Thyroid gland (tissue), 4 donors: ENCODE results near the gene HSD17B10. TPM values are rescaled to one million over a fixed set of nuclear protein-coding genes. Genes with fewer than 3 reads are reported as not detected.
A peak's percentile ranks its signal among the peaks of the same experiment; 100 is the strongest.
"Not testable (repeated sequence)": the region's sequence is repeated elsewhere in the genome, so short reads cannot be mapped to it uniquely, and the experiment has no call there.

Experiments used
- DNase-seq, 2 donors: peaks; one replicate each; pipeline ENCODE4 v3.0.0-alpha.2; 2019
- H3K27ac ChIP-seq, 3 donors: fragments of 200-600 bp; sonication (generic); 1 replicate in 2 of 3; 2 replicates in 1 of 3; pipeline ENCODE4 v1.5.1; 2016 to 2019; ENCODE audit warnings: mild to moderate bottlenecking in 1 of 3, moderate library complexity in 1 of 3
- H3K27me3 ChIP-seq: fragments of 200-600 bp; sonication (generic); one replicate; pipeline ENCODE4 v1.5.1; 2019
- H3K36me3 ChIP-seq, 2 donors: fragments of 200-600 bp; sonication (generic); one replicate each; pipeline ENCODE4 v1.5.1; 2016 to 2019
- H3K4me1 ChIP-seq, 2 donors: fragments of 200-600 bp; sonication (generic); one replicate each; pipeline ENCODE4 v1.5.1; 2017 to 2019
- H3K4me3 ChIP-seq, 3 donors: fragments of 200-600 bp; sonication (generic); replicated peaks in 1 of 3; 1 replicate in 2 of 3; 2 replicates in 1 of 3; pipeline ENCODE4 v1.5.1; 2016; ENCODE audit warnings: mild to moderate bottlenecking in 1 of 3
- H3K9me3 ChIP-seq: fragments of 200-600 bp; sonication (generic); one replicate; pipeline ENCODE4 v1.5.1; 2017
- POLR2A ChIP-seq, 2 donors: fragments of 450-650 bp; IDR thresholded peaks; one replicate each; pipeline ENCODE4 v1.6.1; 2017; ENCODE audit warnings: antibody characterized with exemption in 2 of 2, mild to moderate bottlenecking in 2 of 2, moderate library complexity in 1 of 2
- WGBS, 2 donors: methylation state at CpG; one replicate each; pipeline ENCODE4 v1.1.5; 2017; 5-methylcytosine and 5-hydroxymethylcytosine counted together
- intact Hi-C: fragments of 100-400 bp; cut with DNase I; formaldehyde crosslinking; loops from one replicate; pipeline ENCODE4 v1.15.1; 2023
- total RNA-seq, 4 donors: library from RNA; depleted of rRNA; stranded (reverse); fragments of >200 nt; gene quantifications; one replicate each; pipeline ENCODE4 v1.2.3, GENCODE V29; 2016
- TF ChIP-seq, protein P1 (sequence below), 6 experiments: fragments of 200-600 bp in 3 of 6; fragments of 450-650 bp in 3 of 6; sonication (generic) in 3 of 6; IDR thresholded peaks; one replicate each; pipeline ENCODE4 v1.5.1; 2016 to 2019; ENCODE audit warnings: antibody characterized with exemption in 6 of 6, mild to moderate bottlenecking in 2 of 6, inconsistent platforms in 1 of 6, moderate library complexity in 1 of 6

HSD17B10 gene
- total RNA-seq, 4 donors from 2014 or later = 88.8 to 122 (median 104) TPM

DNA sequence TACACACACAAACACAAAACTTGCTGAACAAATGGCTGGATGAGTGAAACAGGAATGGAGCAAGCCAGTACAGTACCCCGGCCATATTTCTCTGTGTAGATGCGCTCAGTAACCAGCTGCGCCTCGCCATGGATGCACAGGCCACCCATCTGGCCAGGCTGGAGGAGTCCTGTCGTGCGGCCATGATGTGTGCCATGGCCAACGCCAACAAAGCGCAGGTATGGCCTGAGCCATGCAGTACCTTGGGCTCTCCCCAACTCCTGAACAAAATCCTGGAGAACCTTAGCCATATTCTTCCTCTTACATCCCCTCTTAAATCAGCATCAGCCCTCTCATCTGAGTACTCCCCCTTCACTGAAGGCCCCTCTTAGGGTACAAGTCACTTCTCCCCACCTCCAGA is 4.4 kb downstream of the HSD17B10 start:
- Histone ChIP-seq H3K9me3 (no peaks in the 10 kb centered on the region), H3K27ac (no peak overlapping the region), H3K36me3 (peaks cover 0 to 8% of the 10 kb centered on the region in 2 donors), H3K4me3 (no peak overlapping the region), H3K27me3 (no peaks in the 10 kb centered on the region), H3K4me1 (peaks cover 0 to 2% of the 10 kb centered on the region in 2 donors)
- WGBS, 2 donors = 88 to 100% methylated on average over 1 to 8 of the region's 8 CpGs
- DNase-seq = no peak
- no peak for TF ChIP-seq POLR2A (IDR thresholded peaks at IDR 0.05)
- TF ChIP-seq, protein P1, sequence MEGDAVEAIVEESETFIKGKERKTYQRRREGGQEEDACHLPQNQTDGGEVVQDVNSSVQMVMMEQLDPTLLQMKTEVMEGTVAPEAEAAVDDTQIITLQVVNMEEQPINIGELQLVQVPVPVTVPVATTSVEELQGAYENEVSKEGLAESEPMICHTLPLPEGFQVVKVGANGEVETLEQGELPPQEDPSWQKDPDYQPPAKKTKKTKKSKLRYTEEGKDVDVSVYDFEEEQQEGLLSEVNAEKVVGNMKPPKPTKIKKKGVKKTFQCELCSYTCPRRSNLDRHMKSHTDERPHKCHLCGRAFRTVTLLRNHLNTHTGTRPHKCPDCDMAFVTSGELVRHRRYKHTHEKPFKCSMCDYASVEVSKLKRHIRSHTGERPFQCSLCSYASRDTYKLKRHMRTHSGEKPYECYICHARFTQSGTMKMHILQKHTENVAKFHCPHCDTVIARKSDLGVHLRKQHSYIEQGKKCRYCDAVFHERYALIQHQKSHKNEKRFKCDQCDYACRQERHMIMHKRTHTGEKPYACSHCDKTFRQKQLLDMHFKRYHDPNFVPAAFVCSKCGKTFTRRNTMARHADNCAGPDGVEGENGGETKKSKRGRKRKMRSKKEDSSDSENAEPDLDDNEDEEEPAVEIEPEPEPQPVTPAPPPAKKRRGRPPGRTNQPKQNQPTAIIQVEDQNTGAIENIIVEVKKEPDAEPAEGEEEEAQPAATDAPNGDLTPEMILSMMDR (IDR thresholded peaks at IDR 0.05) = no peak
- intact Hi-C loops = loop anchor here (10.0 kb wide), 1 partner anchor 205 kb away; the partner anchor contains the start of gene KDM5C

DNA sequence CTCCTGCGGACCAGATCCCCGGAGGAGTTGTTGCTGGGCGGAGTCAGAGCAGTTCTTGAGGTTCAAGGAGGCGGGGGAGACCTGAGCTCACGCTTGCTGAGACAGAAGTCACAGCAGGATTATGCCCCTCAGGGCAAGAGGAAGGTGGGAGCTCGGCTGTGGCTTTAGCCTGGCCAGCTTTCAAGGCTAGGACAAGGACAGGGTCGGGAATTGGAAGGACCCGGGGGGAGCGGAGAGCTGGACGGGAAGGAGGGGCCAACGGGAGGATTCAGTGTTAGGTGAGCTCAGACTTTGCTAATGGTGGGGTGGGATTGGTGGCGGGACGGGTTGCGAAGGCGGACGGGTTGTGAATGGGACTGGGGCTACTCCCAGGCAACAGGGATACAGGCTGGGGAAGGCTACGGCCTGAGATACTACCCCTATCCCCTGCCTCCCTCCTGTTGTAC is 11.3 kb downstream of the HSD17B10 start, which contains the start of gene RIBC1:
Gene RIBC1, plus strand, starts transcription at position 13 of the 446 bp plus-strand sequence. CDS start 3,404 bp downstream, outside the sequence.
- WGBS, 2 donors = 0% methylated on average over 5 to 10 of the region's 17 CpGs
- no peak for DNase-seq

GRCh38 chrX:53422086-53422860 is 11.9 kb downstream of the HSD17B10 start, which contains the start of gene SMC1A:
TSS of gene SMC1A (minus strand) at chrX:53422654. CDS start at chrX:53422600, 54 bp downstream.
- Histone ChIP-seq H3K9me3 (no peaks in the 10 kb centered on the region), H3K4me3 (peak within 1 kb of the TSS in 2 of 3 donors; percentile 59 to 60), H3K4me1 (peaks cover 8 to 20% of the 10 kb centered on the region in 2 donors), H3K27ac (peak within 1 kb of the TSS; percentile 78 to 87 (median 78)), H3K36me3 (no peaks in the 10 kb centered on the region), H3K27me3 (no peaks in the 10 kb centered on the region)
- no CpG with 5 or more reads among the region's 75 CpGs for WGBS, 2 donors
- intact Hi-C loops = loop anchor here (10.0 kb wide), 1 partner anchor 197 kb away; the partner anchor contains the start of gene KDM5C
- peak in 1 of 2 donors; percentile 70 for TF ChIP-seq POLR2A (IDR thresholded peaks at IDR 0.05)
- TF ChIP-seq, protein P1 (IDR thresholded peaks at IDR 0.05) = no peak
- peak; percentile 96 to 97 for DNase-seq

More for the DNA sequence above, 11.3 kb downstream of the HSD17B10 start, which contains the start of gene RIBC1:
- Histone ChIP-seq H3K4me1 (peaks cover 8 to 20% of the 10 kb centered on the region in 2 donors), H3K4me3 (peak within 1 kb of the TSS in 2 of 3 donors; percentile 59 to 60), H3K9me3 (no peaks in the 10 kb centered on the region), H3K27ac (peak within 1 kb of the TSS; percentile 78 to 87 (median 78)), H3K36me3 (no peaks in the 10 kb centered on the region), H3K27me3 (no peaks in the 10 kb centered on the region)
- TF ChIP-seq, protein P1 (IDR thresholded peaks at IDR 0.05) = no peak
- no peak for TF ChIP-seq POLR2A (IDR thresholded peaks at IDR 0.05)
- intact Hi-C loops = loop anchor here (10.0 kb wide), 1 partner anchor 198 kb away; the partner anchor contains the start of gene KDM5C

- Histone ChIP-seq H3K4me1 (peaks cover 8 to 20% of the 10 kb centered on the region in 2 donors), H3K27me3 (no peaks in the 10 kb centered on the region), H3K27ac (peak overlapping the region; percentile 78 to 87 (median 78)), H3K36me3 (no peaks in the 10 kb centered on the region), H3K4me3 (peak overlapping the region in 2 of 3 donors; percentile 59 to 60), H3K9me3 (no peaks in the 10 kb centered on the region)
- no peak for TF ChIP-seq POLR2A (IDR thresholded peaks at IDR 0.05)
- WGBS, 2 donors = 0 to 1% methylated on average over 10 to 12 of the region's 15 CpGs
- no peak for DNase-seq
- intact Hi-C loops = loop anchor here (10.0 kb wide), 1 partner anchor 197 kb away; the partner anchor contains the start of gene KDM5C
Observed at GRCh38 chrX:53421772-53422085, 12.4 kb downstream of the HSD17B10 start.

- 41% methylated on average over 2 of the region's 2 CpGs; no CpG with 5 or more reads in 1 of the 2 donors for WGBS, 2 donors
- TF ChIP-seq, protein P1 (IDR thresholded peaks at IDR 0.05) = no peak
- no peak for TF ChIP-seq POLR2A (IDR thresholded peaks at IDR 0.05)
- Histone ChIP-seq H3K4me3 (no peak overlapping the region), H3K27me3 (no peaks in the 10 kb centered on the region), H3K36me3 (no peaks in the 10 kb centered on the region), H3K27ac (no peak overlapping the region), H3K9me3 (no peaks in the 10 kb centered on the region), H3K4me1 (peaks cover 8 to 20% of the 10 kb centered on the region in 2 donors)
- intact Hi-C loops = loop anchor here (10.0 kb wide), 1 partner anchor 196 kb away; the partner anchor contains the start of gene KDM5C
- no peak for DNase-seq
Observed at GRCh38 chrX:53421125-53421524, 13.0 kb downstream of the HSD17B10 start.

DNA sequence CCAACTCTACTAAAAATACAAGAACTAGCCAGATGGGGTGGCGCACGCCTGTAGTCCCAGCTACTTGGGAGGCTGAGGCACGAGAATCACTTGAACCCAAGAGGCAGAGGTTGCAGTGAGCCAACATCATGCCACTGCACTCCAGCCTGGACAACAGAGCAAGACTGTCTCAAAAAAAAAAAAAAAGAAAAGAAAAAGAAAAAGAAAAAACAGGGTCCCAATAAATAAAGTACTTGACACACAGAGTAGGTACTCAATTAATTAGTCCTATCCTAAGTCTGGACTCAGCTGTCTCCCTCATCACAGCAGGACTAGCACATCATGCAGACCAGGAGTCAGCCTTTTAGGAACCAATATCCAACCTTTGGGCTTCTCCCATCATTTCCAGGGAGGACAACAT is 13.8 kb downstream of the HSD17B10 start:
- H3K27me3 ChIP-seq, DNase-seq, H3K27ac ChIP-seq, H3K36me3 ChIP-seq, H3K4me3 ChIP-seq, H3K9me3 ChIP-seq: not testable (repeated sequence)
- intact Hi-C loops = loop anchor here (10.0 kb wide), 1 partner anchor 196 kb away; the partner anchor contains the start of gene KDM5C
- WGBS, 2 donors = 91 to 93% methylated on average over 3 of the region's 3 CpGs
- peaks cover 8 to 20% of the 10 kb centered on the region in 2 donors for H3K4me1 ChIP-seq
